Ascending aorta (tissue), 2 donors: Measurements from ENCODE around the gene MSRB3. TPM values are rescaled to one million over a fixed set of nuclear protein-coding genes. Genes with fewer than 3 reads are reported as not detected.

Source experiments
- DNase-seq, 2 donors: peaks; one replicate each; pipeline ENCODE4 v3.0.0-alpha.2; 2019; ENCODE audit warnings: low spot score in 2 of 2
- H3K27ac ChIP-seq, 2 donors: fragments of 200-600 bp; sonication (generic); one replicate each; pipeline ENCODE4 v1.5.1; 2016 to 2017; ENCODE audit warnings: mild to moderate bottlenecking in 1 of 2
- H3K27me3 ChIP-seq: fragments of 200-600 bp; sonication (generic); one replicate; pipeline ENCODE4 v1.5.1; 2017
- H3K36me3 ChIP-seq, 2 donors: fragments of 200-600 bp; sonication (generic); one replicate each; pipeline ENCODE4 v1.5.1; 2016
- H3K4me1 ChIP-seq, 2 donors: fragments of 200-600 bp; sonication (generic); one replicate each; pipeline ENCODE4 v1.5.1; 2016 to 2017; ENCODE audit warnings: mild to moderate bottlenecking in 1 of 2
- H3K4me3 ChIP-seq, 2 donors: fragments of 200-600 bp; sonication (generic); one replicate each; pipeline ENCODE4 v1.5.1; 2016 to 2017; ENCODE audit warnings: mild to moderate bottlenecking in 1 of 2
- H3K9me3 ChIP-seq, 2 donors: fragments of 200-600 bp; sonication (generic); one replicate each; pipeline ENCODE4 v1.5.1; 2016
- intact Hi-C: fragments of 100-400 bp; cut with DNase I; formaldehyde crosslinking; loops from one replicate; pipeline ENCODE4 v1.15.1; 2023
- total RNA-seq: library from RNA; depleted of rRNA; stranded (reverse); fragments of >200 nt; gene quantifications from one replicate; pipeline ENCODE4 v1.1.0, GENCODE V29; 2016
- TF ChIP-seq, protein P1 (sequence below), 3 experiments: fragments of 200-600 bp in 2 of 3; fragments of 450-650 bp in 1 of 3; sonication (generic) in 2 of 3; IDR thresholded peaks; one replicate each; pipeline ENCODE4 v1.5.1; 2016 to 2019; ENCODE audit warnings: antibody characterized with exemption in 3 of 3, mild to moderate bottlenecking in 1 of 3, moderate library complexity in 1 of 3

MSRB3 gene
- total RNA-seq, 1 donor from 2014 or later = 79.4 TPM

DNA sequence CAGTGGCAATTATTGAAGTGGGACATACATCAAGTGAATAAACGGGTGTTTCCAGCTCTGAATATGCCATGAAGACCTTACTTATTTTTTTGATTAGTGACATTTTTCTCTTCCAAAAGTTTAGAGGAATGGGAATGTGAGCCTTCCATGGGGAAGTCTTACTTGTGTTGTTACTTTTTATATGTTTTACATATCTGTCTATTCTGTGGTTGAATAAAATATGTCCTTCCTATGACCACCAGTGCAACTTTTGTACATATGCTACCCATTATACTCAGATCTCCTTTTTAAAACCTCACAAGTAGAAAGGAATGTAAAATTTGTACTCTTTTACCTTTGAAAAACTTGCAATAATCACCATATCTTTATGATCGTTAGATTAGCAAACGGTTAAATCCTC is 132.7 kb downstream of the MSRB3 start:
- H3K27ac ChIP-seq = no peak overlapping the region
- no peaks in the 10 kb centered on the region for H3K4me1 ChIP-seq
- H3K9me3 ChIP-seq = no peaks in the 10 kb centered on the region
- H3K36me3 ChIP-seq = peaks cover 0 to 3% of the 10 kb centered on the region in 2 donors
- H3K4me3 ChIP-seq = no peak overlapping the region
- TF ChIP-seq, protein P1, sequence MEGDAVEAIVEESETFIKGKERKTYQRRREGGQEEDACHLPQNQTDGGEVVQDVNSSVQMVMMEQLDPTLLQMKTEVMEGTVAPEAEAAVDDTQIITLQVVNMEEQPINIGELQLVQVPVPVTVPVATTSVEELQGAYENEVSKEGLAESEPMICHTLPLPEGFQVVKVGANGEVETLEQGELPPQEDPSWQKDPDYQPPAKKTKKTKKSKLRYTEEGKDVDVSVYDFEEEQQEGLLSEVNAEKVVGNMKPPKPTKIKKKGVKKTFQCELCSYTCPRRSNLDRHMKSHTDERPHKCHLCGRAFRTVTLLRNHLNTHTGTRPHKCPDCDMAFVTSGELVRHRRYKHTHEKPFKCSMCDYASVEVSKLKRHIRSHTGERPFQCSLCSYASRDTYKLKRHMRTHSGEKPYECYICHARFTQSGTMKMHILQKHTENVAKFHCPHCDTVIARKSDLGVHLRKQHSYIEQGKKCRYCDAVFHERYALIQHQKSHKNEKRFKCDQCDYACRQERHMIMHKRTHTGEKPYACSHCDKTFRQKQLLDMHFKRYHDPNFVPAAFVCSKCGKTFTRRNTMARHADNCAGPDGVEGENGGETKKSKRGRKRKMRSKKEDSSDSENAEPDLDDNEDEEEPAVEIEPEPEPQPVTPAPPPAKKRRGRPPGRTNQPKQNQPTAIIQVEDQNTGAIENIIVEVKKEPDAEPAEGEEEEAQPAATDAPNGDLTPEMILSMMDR (IDR thresholded peaks at IDR 0.05) = no peak
- intact Hi-C loops = no loop called here
- DNase-seq = no peak
- no peaks in the 10 kb centered on the region for H3K27me3 ChIP-seq

DNA sequence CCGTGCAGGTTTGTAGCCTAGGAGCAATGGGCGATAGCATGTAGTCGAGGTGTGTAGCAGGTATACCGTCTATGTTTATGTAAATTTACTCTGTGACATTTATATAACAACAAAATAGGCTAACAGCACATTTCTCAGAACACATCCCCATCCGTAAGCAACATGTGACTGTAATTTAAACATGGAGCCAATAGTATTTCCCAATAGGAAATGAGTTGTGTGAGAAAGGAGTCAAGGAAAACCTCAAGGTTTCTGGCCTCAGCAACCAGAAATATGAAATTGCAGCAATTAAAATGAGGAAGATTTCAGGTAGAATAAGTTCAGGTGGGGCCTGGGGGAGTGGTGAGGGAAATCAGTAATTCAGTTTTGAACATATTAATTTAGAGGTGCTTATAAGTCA is 136.0 kb downstream of the MSRB3 start:
- Histone ChIP-seq H3K4me3 (no peak overlapping the region), H3K9me3 (peaks cover 0 to under 1% of the 10 kb centered on the region in 2 donors), H3K27ac (no peak overlapping the region), H3K36me3 (peaks cover 0 to 10% of the 10 kb centered on the region in 2 donors), H3K27me3 (no peaks in the 10 kb centered on the region), H3K4me1 (no peaks in the 10 kb centered on the region)
- intact Hi-C loops = no loop called here
- no peak for DNase-seq
- TF ChIP-seq, protein P1 (IDR thresholded peaks at IDR 0.05) = no peak

DNA sequence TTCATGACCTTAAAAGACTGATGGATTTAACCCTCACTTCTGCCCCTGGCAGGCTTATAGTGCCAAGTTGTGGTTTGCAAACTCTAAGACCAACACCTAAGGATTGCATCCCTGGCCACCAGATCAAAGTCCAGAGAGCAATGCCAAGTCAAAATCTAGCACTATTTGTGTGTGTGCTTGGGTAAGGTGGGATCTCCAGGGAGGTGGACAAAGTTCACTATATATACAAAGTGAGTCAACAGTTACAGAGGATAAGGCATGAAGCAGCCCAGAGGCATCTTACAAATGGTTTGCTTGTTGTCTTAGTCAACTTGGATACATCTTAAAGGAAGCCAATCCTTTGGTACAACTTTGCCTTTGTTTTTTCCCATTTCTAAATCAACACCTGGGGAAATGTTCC is 137.3 kb downstream of the MSRB3 start:
- Histone ChIP-seq H3K36me3 (peaks cover 0 to 21% of the 10 kb centered on the region in 2 donors), H3K4me1 (no peaks in the 10 kb centered on the region), H3K9me3 (peaks cover 3 to 13% of the 10 kb centered on the region in 2 donors), H3K27ac (no peak overlapping the region), H3K27me3 (no peaks in the 10 kb centered on the region), H3K4me3 (no peak overlapping the region)
- TF ChIP-seq, protein P1 (IDR thresholded peaks at IDR 0.05) = no peak
- DNase-seq = no peak
- intact Hi-C loops = no loop called here

DNA sequence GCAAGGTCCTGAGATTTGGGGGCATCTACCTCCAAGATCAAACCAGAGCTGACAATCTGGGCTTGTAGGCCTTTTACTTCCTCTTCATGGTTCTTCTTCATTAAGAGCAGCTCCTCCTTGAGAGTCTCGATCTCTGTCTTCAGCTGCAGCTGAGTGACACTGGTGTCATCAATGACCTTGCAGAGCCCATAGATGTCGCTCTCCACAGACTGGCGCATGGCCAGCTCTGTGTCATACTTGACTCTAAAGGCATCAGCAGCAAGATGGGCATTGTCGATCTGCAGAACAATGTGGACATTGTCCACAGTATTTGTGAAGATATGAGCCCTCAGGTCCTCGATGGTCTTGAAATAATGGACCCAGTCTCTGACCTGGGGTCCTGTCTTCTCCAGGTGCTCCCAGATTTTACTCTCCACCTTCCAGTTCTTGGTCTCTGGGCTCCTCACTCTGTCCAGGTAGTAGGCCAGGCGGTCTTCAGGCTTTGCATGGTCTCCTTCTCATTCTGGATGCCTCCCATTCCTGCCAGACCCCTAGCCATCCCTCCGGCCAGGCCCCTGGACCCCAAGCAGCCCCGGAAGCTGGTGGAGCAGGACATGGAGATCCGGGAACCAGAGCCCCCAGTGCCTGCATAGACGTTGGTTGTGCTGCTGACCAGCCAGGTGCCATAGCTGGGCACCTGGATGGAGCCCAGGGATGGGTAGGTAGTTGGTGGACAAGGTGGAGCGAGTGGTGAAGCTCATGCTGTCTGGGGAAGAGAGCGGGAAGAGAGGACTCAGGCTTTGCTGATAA is 141.0 kb downstream of the MSRB3 start:
- Histone ChIP-seq H3K36me3 (peaks cover 0 to 32% of the 10 kb centered on the region in 2 donors), H3K4me3 (no peak overlapping the region), H3K4me1 (no peaks in the 10 kb centered on the region), H3K27ac (no peak overlapping the region), H3K9me3 (peaks cover 18 to 36% of the 10 kb centered on the region in 2 donors), H3K27me3 (no peaks in the 10 kb centered on the region)
- no peak for DNase-seq
- intact Hi-C loops = no loop called here
- TF ChIP-seq, protein P1 (IDR thresholded peaks at IDR 0.05) = no peak

DNA sequence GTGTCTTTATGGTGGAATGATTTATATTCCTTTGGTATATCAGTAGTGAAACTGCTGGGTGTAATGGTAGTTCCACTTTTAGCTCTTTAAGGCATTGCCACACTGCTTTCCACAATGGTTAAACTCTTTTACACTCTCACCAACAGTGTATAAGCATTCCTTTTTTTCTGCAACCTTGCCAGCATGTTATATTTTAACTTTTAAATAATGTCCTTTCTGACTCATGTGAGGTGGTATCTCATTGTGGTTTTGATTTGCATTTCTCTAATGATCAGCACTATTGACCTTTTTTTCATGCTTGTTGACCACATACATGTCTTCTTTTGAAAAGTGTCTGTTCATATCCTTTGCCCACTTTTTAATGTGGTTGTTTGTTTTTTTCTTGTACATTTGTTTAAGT is 142.5 kb downstream of the MSRB3 start:
- TF ChIP-seq, protein P1 (IDR thresholded peaks at IDR 0.05) = no peak
- Histone ChIP-seq H3K27ac (no peak overlapping the region), H3K9me3 (peaks cover 24 to 45% of the 10 kb centered on the region in 2 donors), H3K4me1 (no peaks in the 10 kb centered on the region), H3K4me3 (no peak overlapping the region), H3K36me3 (peaks cover 0 to 35% of the 10 kb centered on the region in 2 donors), H3K27me3 (no peaks in the 10 kb centered on the region)
- DNase-seq = no peak
- intact Hi-C loops = no loop called here
